ENCODE data around the gene MYD88.
"Not testable (repeated sequence)": the region's sequence is repeated elsewhere in the genome, so short reads cannot be mapped to it uniquely, and the experiment has no call there.

The MYD88 gene

DNA sequence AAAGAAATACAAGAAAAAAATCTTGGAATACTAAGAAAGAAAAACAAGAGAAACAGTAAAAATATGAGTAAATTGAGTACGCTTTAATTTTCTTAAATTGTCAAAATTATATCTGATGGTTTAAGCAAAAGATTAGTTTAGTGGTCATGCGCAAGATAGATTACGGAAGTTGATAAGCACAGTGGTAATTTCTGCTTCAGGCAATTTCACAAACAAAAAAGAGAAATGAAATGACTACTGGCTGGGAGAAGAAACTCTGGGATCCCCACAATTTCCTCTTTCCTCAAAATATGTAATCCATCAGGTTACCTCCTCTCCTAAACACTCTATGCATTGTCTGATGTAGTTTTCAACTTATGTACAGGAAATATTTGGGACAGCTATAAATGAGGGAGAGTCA is 9.0 kb downstream of the MYD88 start:
- no peak for FAIRE-seq

DNA sequence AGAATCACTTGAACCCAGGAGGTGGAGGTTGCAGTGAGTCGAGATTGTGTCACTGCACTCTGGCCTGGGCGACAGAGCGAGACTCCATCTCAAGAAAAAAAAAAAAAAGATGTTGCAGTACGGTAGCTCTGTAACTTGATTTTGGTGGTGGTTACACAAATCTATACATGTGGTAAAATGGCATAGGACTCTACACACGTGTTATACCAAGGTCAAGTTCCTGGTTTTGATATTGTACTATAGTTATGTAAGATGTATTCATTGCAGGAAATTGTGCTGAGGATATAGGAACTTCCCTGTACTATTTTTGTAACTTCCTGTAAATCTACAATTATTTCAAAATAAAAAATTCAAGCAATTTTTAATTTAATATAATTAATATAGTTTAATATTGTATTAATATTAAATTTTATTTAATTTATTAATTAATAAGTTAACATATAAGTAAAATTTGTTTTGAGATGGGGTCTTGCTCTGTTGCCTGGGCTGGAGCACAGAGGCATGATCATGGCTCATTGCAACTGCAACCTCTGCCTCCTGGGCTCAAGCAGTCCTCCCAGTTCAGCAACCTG is 9.9 kb downstream of the MYD88 start:
- FAIRE-seq, result no peak

- no peak for FAIRE-seq
Measured at GRCh38 chr3:38149708-38150107, 11.2 kb downstream of the MYD88 start.

DNA sequence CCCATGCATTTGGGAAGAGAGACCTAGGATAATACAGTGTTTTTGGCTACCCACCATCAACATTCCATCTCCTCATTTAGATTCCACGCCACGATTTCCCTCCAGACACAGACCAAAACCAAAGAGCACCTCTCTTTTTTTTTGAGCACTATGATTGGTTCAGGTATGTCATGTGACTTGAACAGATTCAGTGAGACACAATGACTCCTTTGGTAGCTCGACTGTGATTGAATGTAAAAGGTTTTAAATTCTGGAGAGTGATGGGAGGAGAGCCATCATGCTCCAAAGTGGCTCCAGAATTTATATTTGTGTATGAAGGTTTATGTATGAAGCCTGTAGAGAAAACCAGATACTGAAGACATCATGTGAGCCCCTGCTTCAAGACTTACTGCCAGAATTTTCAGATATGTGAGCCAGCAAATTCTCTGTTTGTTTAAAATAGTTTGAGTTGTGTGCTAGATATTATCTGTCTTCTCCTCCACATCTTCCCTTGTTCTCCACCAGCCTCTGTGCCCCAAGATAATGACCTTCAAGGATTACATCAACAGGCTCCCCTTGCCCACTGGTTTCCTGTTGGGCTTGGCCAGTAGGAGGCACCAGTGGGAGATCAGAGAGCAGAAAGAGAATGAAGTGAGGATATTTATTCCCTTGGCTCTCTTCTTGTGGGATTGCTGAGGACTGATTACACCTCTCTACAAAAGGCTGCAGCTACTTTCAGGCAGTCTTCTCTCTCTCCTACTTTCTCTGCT is 12.5 kb downstream of the MYD88 start:
- FAIRE-seq, result no peak

DNA sequence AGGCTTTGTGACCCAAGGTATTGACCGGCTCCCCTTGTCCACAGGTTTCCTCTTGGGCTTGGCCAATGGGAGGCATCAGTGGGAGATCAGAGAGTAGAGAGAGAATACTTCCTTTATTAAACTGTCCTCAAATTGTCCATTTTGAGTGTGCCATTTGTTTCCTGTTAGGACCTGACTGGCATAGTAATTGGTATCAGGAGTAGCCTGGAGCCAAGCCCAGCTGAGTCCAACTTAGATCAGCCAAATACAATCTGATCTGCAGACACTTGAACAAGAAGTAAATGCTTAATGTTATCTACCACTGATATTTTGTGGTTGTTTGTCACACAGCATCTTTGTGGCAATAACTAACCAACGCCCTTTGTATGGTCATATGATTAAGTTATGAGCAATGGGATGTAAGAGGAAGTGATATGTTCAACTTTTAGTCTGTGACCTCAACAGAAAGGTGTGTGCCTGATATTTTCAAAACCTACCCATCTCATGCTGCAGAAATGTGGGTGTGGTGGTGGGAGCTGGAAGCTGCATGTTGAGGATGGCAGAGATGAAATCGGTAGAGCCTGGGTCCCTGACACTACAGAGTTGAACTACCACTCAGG is 13.3 kb downstream of the MYD88 start:
- no peak for FAIRE-seq

- no peak for FAIRE-seq
Measured at GRCh38 chr3:38152609-38153008, 14.1 kb downstream of the MYD88 start.

DNA sequence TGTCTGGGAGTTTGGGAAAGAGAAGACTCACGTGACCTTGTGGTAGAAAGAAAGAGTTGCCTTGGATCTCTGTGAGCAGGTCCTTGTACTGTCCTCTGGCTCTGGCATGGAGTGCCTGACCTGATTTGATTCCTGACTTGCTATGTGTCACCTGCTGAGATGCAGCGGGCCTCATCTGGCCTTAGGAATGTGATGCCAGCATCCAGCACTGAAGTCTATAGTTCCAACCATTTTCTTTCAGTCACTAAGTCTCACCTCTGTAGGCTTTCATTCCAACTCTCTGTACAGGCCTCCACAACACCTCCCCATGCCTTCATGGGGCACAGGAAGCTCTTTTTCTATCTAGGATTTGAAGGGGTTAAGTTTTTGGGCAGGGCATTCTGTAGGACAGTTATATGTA is 14.8 kb downstream of the MYD88 start:
- FAIRE-seq, result no peak

DNA sequence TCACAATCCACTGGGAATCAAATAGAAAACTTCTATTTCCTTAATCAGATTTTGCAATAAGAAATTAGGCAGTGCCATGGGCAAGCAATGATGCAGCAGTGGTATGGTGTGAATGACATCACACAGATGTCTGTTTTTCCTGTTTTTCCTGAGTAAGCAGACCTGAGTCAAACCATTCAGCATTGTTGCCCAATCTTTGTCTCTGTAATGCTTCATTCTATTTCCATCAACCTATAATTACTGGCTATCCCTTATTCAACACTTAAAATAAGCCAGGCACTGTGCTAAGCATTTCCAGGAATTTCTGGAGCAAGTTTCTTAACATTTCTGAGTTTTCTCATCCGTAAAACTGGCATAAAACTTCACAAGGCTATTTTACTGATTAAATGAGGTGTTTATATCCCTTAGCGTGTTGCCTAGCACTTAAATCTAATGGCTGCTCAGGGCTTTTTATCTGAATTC is 15.6 kb downstream of the MYD88 start:
- FAIRE-seq, result no peak

GRCh38 chr3:38154625-38155255 is 16.3 kb downstream of the MYD88 start:
- no peak for FAIRE-seq

DNA sequence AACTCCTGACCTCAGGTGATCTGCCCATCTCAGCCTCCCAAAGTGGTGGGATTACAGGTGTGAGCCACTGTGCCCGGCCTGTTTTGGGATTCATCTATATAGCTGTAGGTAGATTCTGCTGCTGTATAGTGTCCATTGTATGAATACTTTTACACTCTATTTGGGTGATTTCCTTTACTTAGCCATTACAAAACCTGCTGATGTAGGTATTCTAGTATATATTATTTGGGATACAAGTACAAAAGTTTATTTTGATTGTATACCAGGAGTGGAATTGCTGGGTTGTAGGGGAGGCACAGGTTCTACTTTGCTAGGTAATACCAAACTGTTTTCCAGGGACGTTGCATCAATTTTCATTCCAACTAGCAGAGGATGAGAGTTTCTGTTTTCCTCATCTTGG is 17.4 kb downstream of the MYD88 start:
- no peak for FAIRE-seq

- FAIRE-seq, result no peak
Measured at GRCh38 chr3:38157117-38157516, 18.7 kb downstream of the MYD88 start.

GRCh38 chr3:38157595-38157994 is 19.1 kb downstream of the MYD88 start:
- FAIRE-seq, result no peak

DNA sequence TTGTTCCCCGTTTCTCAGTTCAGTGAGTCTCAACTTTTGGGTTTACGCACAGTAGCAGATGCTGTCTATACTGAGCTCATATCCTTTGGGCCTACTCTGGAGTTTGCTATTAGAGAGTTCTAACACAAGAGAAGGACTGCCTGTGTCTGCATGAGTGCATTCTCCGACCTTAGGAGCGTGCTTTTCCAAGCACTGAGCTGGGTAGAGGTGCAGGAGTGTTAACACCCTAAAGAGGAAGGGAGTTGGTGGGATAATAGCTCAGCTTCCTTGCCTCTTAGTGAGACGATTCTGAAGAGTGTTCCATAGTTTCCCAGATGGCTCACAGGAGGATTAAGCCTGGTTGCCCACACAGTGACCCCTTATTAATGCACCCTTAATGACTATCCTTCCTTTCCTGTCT is 20.0 kb downstream of the MYD88 start:
- no peak for FAIRE-seq

GRCh38 chr3:38160704-38161103 is 22.2 kb downstream of the MYD88 start:
- not testable (repeated sequence) for FAIRE-seq

DNA sequence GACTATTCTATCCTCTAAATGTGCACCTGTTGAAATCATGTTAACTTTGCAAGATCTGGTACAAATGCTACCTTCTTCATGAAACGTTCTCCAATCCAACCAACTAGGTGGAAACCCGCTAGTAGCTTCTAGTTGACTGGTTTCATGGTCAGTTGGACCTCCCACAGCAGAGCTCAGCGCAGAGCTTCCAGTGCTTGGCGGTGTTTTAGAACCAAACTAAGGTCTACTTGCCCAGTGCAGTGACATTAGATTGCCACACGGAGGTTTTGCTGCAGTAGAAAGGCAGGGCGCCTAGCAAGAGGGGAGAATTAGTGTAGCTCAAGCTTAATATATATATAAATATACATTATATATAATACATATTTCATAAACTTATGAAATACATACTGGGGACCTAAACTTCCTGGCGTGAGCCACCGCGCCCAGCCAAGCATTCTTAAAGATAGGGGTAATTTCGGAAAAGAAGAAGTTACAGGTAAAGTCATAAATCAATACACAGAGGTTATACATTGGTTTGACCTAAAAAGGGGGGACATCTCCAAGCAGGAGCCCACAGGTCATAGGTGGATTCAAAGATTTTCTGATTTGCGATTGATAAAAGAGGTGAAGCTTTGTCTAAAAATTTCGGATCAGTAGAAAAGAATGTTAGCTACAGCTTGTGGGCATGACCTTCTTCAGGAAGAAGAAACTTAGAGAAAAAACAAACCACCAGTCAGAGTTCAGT is 24.8 kb downstream of the MYD88 start:
- no peak for FAIRE-seq

GRCh38 chr3:38163841-38164642 is 25.6 kb downstream of the MYD88 start:
- FAIRE-seq, result no peak

GRCh38 chr3:38164643-38164951 is 26.1 kb downstream of the MYD88 start:
- FAIRE-seq, result no peak

- FAIRE-seq, result peak; percentile 90
Measured at GRCh38 chr3:38164952-38165721, 26.7 kb downstream of the MYD88 start, which contains the start of gene OXSR1. OXSR1 (plus strand) TSS chr3:38165537; CDS start chr3:38165877, 340 bp downstream.

- no peak for FAIRE-seq
Measured at GRCh38 chr3:38165722-38166387, 27.4 kb downstream of the MYD88 start.

- FAIRE-seq, result no peak
Measured at GRCh38 chr3:38167591-38167990, 29.1 kb downstream of the MYD88 start.
